PC-3 (cell line): ENCODE data around the gene GABRA4. TPM values are rescaled to one million over a fixed set of nuclear protein-coding genes. Genes with fewer than 3 reads are reported as not detected.

ENCODE experiments used
- ATAC-seq: fragments of 200-7000 bp; cut with Tn5 transposase; 2 replicates; pipeline ENCODE4 v1.9.1; 2020; ENCODE audit warnings: mild to moderate bottlenecking, moderate library complexity
- BruUV-seq: library from RNA; stranded (reverse); fragments of 400-500 nt; replicated peaks from 2 replicates; lab custom pipeline; 2021; lab: Mats Ljungman, UMichigan
- CTCF ChIA-PET: fragments of 300-600 bp; sonication (Branson Sonifier 250); formaldehyde crosslinking; loops from one replicate; lab custom pipeline; 2022; ENCODE audit warnings: antibody characterized with exemption; lab: Charles Lee
- POLR2A ChIA-PET: fragments of 300-600 bp; sonication (Branson Sonifier 250); formaldehyde crosslinking; loops from one replicate; lab custom pipeline; 2022; ENCODE audit warnings: antibody characterized with exemption; ENCODE audit not compliant: unreplicated experiment; lab: Charles Lee
- DNase-seq: peaks from one replicate; pipeline ENCODE4 v3.0.0-alpha.2; 2015
- H2AFZ ChIP-seq: fragments of 300-600 bp; sonication (generic); 2 replicates; pipeline ENCODE4 v1.6.0; 2016; ENCODE audit warnings: antibody characterized with exemption, low read length
- H3F3A ChIP-seq: fragments of 300-600 bp; sonication (generic); one replicate; pipeline ENCODE4 v1.6.0; 2017; ENCODE audit warnings: antibody characterized with exemption, low read length, control low read depth, mild to moderate bottlenecking; ENCODE audit not compliant: unreplicated experiment
- H3K27ac ChIP-seq: fragments of 300-600 bp; sonication (generic); 2 replicates; pipeline ENCODE4 v1.5.1; 2016; ENCODE audit warnings: mild to moderate bottlenecking, low read length
- H3K27me3 ChIP-seq: fragments of 300-600 bp; sonication (generic); 2 replicates; pipeline ENCODE4 v1.6.1; 2016; ENCODE audit warnings: low read length, mixed read lengths
- H3K36me3 ChIP-seq: fragments of 300-600 bp; sonication (generic); 2 replicates; pipeline ENCODE4 v1.6.1; 2016; ENCODE audit warnings: low read depth, mixed run types, low read length, mixed read lengths
- H3K4me1 ChIP-seq: fragments of 300-600 bp; sonication (generic); 2 replicates; pipeline ENCODE4 v1.5.1; 2016; ENCODE audit warnings: low read length; ENCODE audit not compliant: insufficient read depth
- H3K4me2 ChIP-seq: fragments of 300-600 bp; sonication (generic); 2 replicates; pipeline ENCODE4 v1.6.0; 2016; ENCODE audit warnings: low read length
- H3K4me3 ChIP-seq: fragments of 300-600 bp; sonication (generic); 2 replicates; pipeline ENCODE4 v1.5.1; 2016; ENCODE audit warnings: mild to moderate bottlenecking, low read length, mixed read lengths
- H3K79me2 ChIP-seq: fragments of 300-600 bp; sonication (generic); 2 replicates; pipeline ENCODE4 v1.6.1; 2017; ENCODE audit warnings: low read length, mixed read lengths
- H3K9ac ChIP-seq: fragments of 300-600 bp; sonication (generic); 2 replicates; pipeline ENCODE4 v1.6.0; 2016; ENCODE audit warnings: mild to moderate bottlenecking, low read length
- H3K9me2 ChIP-seq: fragments of 300-600 bp; sonication (generic); replicated peaks from 2 replicates; pipeline ENCODE4 v1.6.1; 2016; ENCODE audit warnings: mixed run types, low read length, mixed read lengths
- H3K9me3 ChIP-seq: fragments of 300-600 bp; sonication (generic); 2 replicates; pipeline ENCODE4 v1.6.1; 2016; ENCODE audit warnings: low read length, mixed read lengths
- H4K20me1 ChIP-seq: fragments of 300-600 bp; sonication (generic); 2 replicates; pipeline ENCODE4 v1.6.1; 2016; ENCODE audit warnings: low read length, mixed read lengths
- CTCF ChIP-seq: fragments of 300-600 bp; sonication (generic); conservative IDR thresholded peaks from 2 replicates; pipeline ENCODE4 v1.5.1; 2017; ENCODE audit warnings: antibody characterized with exemption, low read depth, mild to moderate bottlenecking, low read length
- EZH2 ChIP-seq: fragments of 300-600 bp; sonication (generic); IDR thresholded peaks from one replicate; pipeline ENCODE4 v1.6.1; 2017; ENCODE audit warnings: antibody characterized with exemption, mild to moderate bottlenecking, low read length; ENCODE audit not compliant: unreplicated experiment
- EZH2phosphoT487 ChIP-seq: fragments of 300-600 bp; sonication (generic); IDR thresholded peaks from 2 replicates; pipeline ENCODE4 v1.6.1; 2018; ENCODE audit warnings: mild to moderate bottlenecking, antibody characterized with exemption, low read length, borderline replicate concordance
- intact Hi-C: fragments of 100-400 bp; cut with micrococcal nuclease; formaldehyde crosslinking; loops from 2 replicates; pipeline ENCODE4 v1.9.0; 2023
- total RNA-seq: library from RNA; depleted of rRNA; stranded (reverse); fragments of >200 nt; gene quantifications from 2 replicates; pipeline ENCODE4 v1.2.3, GENCODE V29; 2014

Gene GABRA4
- total RNA-seq, 1 experiment from 2014 or later, result not detected

GRCh38 chr4:46947541-46947940, 45.8 kb downstream of the GABRA4 start:
- no peaks in the 10 kb centered on the region for H3K36me3 ChIP-seq
- BruUV-seq, result no TSS peak
- H3K9me3 ChIP-seq, result no peaks in the 10 kb centered on the region
- no peaks in the 10 kb centered on the region for H3K9me2 ChIP-seq
- H3K27ac ChIP-seq, result no peak overlapping the region
- intact Hi-C loops, result no loop called here
- H3K9ac ChIP-seq, result no peak overlapping the region
- no peaks in the 10 kb centered on the region for H3K27me3 ChIP-seq
- no peak overlapping the region for H2AFZ ChIP-seq
- no peaks in the 10 kb centered on the region for H4K20me1 ChIP-seq
- H3K4me2 ChIP-seq, result no peak overlapping the region
- no peaks in the 10 kb centered on the region for H3K4me1 ChIP-seq
- ATAC-seq (no peak), DNase-seq (no peak)
- ChIA-PET CTCF (no interaction called here), POLR2A (no interaction called here)
- H3K79me2 ChIP-seq, result no peaks in the 10 kb centered on the region
- TF ChIP-seq EZH2phosphoT487 (no peak), CTCF (no peak), EZH2 (no peak)
- no peak overlapping the region for H3K4me3 ChIP-seq
- H3F3A ChIP-seq, result no peaks in the 10 kb centered on the region

GRCh38 chr4:46946919-46947536, 46.4 kb downstream of the GABRA4 start:
- CTCF ChIA-PET, result no interaction called here
- no peaks in the 10 kb centered on the region for H3K27me3 ChIP-seq
- H3K27ac ChIP-seq, result no peak overlapping the region
- no peaks in the 10 kb centered on the region for H3K36me3 ChIP-seq
- no peaks in the 10 kb centered on the region for H3F3A ChIP-seq
- no peaks in the 10 kb centered on the region for H3K9me2 ChIP-seq
- ATAC-seq (no peak), DNase-seq (no peak)
- H3K9ac ChIP-seq, result no peak overlapping the region
- POLR2A ChIA-PET, result no interaction called here
- no peaks in the 10 kb centered on the region for H3K4me1 ChIP-seq
- H3K9me3 ChIP-seq, result no peaks in the 10 kb centered on the region
- H3K4me3 ChIP-seq, result no peak overlapping the region
- BruUV-seq, result no TSS peak
- H4K20me1 ChIP-seq, result no peaks in the 10 kb centered on the region
- intact Hi-C loops, result no loop called here
- TF ChIP-seq EZH2phosphoT487, result no peak
- TF ChIP-seq CTCF, result no peak
- no peak for TF ChIP-seq EZH2
- H2AFZ ChIP-seq, result no peak overlapping the region
- H3K79me2 ChIP-seq, result no peaks in the 10 kb centered on the region
- no peak overlapping the region for H3K4me2 ChIP-seq

- Histone ChIP-seq H3K36me3 (no peaks in the 10 kb centered on the region), H3F3A (no peaks in the 10 kb centered on the region), H3K4me1 (no peaks in the 10 kb centered on the region), H3K9me3 (no peaks in the 10 kb centered on the region), H2AFZ (no peak overlapping the region), H3K9ac (no peak overlapping the region), H3K27ac (no peak overlapping the region), H3K79me2 (no peaks in the 10 kb centered on the region), H3K4me2 (no peak overlapping the region), H3K4me3 (no peak overlapping the region), H3K9me2 (no peaks in the 10 kb centered on the region), H3K27me3 (no peaks in the 10 kb centered on the region), H4K20me1 (no peaks in the 10 kb centered on the region)
- CTCF ChIA-PET, result no interaction called here
- BruUV-seq, result no TSS peak
- intact Hi-C loops, result no loop called here
- POLR2A ChIA-PET, result no interaction called here
- no peak for DNase-seq
- no peak for TF ChIP-seq EZH2phosphoT487
- TF ChIP-seq CTCF, result no peak
- TF ChIP-seq EZH2, result no peak
- no peak for ATAC-seq
Observed at GRCh38 chr4:46945062-46945461, 48.3 kb downstream of the GABRA4 start.
